ENCODE measurements around the gene TTC19. TPM values are rescaled to one million over a fixed set of nuclear protein-coding genes. Genes with fewer than 3 reads are reported as not detected.

Gene TTC19
- total and polyA plus RNA-seq, 8 donors, result 11.4 to 27.9 (median 19.3) TPM

DNA sequence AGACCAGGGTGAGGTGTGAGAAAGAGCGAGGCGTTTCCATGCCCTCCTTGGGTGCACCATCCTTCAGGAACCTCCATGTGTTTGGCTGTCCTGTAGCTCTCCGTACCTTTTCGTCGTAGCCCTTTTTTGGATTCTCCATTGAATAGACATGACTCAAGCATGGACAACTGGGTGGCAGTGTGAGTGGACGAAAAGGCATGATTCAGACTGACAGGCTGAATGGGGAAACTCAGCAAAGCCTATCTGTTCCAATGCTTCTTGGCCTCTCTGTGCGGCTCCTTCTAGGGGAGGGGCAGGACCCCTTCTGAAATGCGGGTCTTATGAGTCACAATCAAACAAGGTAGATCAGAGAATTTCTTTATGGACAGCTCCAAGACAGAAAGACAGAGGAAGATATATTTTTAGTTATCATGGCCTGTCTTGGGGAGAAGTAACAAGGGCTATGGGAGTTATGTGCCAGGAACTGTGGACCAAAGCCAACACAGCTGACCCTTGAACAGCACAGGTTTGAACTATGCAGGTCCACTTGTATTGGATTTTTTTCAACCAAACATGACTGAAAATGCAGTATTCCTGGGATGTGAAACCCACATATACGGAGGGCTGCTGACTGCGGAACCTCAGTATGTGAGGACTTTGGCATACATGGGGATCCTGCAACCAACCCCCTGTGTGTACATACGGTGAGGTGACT, 31.8 kb upstream of the TTC19 start:
- 87% methylated on average over 11 of the region's 11 CpGs for WGBS, 2 donors
- H3K27ac ChIP-seq, result no peak overlapping the region
- no peak for DNase-seq
- no peak for ATAC-seq
- intact Hi-C loops (cut with DNase I), result no loop called here
- no peaks in the 10 kb centered on the region for H3K27me3 ChIP-seq
- no peaks in the 10 kb centered on the region for H3K36me3 ChIP-seq
- H3K4me1 ChIP-seq, result peaks cover 0 to 4% (median 0%) of the 10 kb centered on the region in 3 donors
- H3K4me3 ChIP-seq, result no peak overlapping the region
- no peaks in the 10 kb centered on the region for H3K9me3 ChIP-seq
- TF ChIP-seq, protein P1, sequence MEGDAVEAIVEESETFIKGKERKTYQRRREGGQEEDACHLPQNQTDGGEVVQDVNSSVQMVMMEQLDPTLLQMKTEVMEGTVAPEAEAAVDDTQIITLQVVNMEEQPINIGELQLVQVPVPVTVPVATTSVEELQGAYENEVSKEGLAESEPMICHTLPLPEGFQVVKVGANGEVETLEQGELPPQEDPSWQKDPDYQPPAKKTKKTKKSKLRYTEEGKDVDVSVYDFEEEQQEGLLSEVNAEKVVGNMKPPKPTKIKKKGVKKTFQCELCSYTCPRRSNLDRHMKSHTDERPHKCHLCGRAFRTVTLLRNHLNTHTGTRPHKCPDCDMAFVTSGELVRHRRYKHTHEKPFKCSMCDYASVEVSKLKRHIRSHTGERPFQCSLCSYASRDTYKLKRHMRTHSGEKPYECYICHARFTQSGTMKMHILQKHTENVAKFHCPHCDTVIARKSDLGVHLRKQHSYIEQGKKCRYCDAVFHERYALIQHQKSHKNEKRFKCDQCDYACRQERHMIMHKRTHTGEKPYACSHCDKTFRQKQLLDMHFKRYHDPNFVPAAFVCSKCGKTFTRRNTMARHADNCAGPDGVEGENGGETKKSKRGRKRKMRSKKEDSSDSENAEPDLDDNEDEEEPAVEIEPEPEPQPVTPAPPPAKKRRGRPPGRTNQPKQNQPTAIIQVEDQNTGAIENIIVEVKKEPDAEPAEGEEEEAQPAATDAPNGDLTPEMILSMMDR (IDR thresholded peaks at IDR 0.05), result no peak
- FAIRE-seq, result no peak

DNA sequence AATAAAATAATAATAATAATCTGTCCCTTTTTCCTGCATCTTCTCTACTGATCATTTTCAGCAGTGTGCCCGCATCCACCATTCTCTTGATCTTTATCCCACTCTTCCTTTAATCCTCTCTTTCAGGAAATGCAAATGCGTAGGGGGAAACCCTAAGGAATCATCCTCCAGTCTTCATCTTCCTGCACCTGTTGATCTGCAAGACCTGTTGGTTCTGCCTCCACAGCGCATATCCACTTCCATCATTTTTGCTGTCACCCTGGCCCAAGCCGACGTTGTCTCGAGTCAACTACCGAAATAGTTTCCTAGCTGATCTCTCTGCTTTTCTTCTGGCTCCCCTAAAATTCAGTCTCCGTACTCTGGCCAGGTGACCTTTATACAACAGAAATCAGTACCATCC, 30.2 kb upstream of the TTC19 start:
- no peak overlapping the region for H3K27ac ChIP-seq
- WGBS, 2 donors, result 93 to 97% methylated on average over 8 of the region's 8 CpGs
- H3K4me1 ChIP-seq, result peaks cover 0 to 4% (median 0%) of the 10 kb centered on the region in 3 donors
- no peaks in the 10 kb centered on the region for H3K27me3 ChIP-seq
- TF ChIP-seq, protein P1 (IDR thresholded peaks at IDR 0.05), result no peak
- ATAC-seq (no peak), DNase-seq (no peak), FAIRE-seq (no peak)
- no peaks in the 10 kb centered on the region for H3K9me3 ChIP-seq
- no peak overlapping the region for H3K4me3 ChIP-seq
- intact Hi-C loops (cut with DNase I), result no loop called here
- H3K36me3 ChIP-seq, result no peaks in the 10 kb centered on the region

DNA sequence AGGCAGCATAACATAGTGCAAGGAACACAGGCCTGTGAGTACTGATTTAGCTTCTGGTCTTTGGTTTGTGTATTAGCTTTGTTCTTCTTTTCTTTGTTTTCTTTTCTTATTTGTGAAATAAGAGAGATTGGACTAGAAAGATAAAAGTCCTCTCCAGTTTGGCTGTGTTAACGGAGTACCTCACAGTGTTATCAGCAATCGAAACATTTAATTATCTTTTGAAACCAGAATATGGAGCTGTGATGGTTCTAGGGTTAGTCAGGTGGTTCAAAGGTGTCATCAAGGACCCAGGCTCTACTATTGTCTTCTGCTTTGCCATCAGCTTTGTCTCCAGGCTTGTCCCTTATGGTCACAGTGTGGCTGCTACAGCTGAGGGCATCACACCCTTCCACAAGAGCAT, 29.1 kb upstream of the TTC19 start:
- H3K27me3 ChIP-seq, result no peaks in the 10 kb centered on the region
- H3K27ac ChIP-seq, result no peak overlapping the region
- WGBS, 2 donors, result 65 to 70% methylated on average over 2 of the region's 2 CpGs
- H3K4me1 ChIP-seq, result peaks cover 0 to 4% (median 0%) of the 10 kb centered on the region in 3 donors
- FAIRE-seq, result no peak
- no peak for DNase-seq
- intact Hi-C loops (cut with DNase I), result no loop called here
- no peaks in the 10 kb centered on the region for H3K9me3 ChIP-seq
- H3K36me3 ChIP-seq, result no peaks in the 10 kb centered on the region
- no peak for ATAC-seq
- TF ChIP-seq, protein P1 (IDR thresholded peaks at IDR 0.05), result no peak
- H3K4me3 ChIP-seq, result no peak overlapping the region

DNA sequence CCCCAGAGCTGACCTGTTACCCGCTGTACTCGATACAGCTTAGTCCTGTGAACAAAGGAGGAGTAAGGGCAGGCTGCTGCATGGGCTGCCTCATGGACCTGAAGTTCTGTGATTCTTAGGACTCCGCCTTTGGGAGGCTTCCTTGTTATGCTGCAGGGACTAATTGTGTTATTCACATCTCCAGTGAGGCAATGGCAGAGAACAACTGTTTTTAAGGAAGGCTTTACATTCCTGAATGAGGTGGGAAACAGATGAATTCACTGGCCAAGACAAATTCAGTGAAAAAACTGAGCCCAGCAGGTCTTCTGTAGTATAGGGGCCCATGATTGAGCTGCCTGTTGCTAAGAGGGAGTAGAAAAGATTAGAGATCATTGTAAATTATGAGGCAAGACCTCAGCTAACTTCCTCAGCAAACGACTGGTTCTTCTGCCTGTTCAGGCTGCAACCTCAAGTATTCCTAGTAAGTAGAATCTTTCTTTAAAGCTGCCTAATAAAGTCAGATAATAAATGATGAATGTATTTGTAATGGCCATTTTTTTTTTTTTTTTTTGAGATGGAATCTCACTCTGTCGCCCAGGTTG, 28.4 kb upstream of the TTC19 start:
- no peaks in the 10 kb centered on the region for H3K27me3 ChIP-seq

More for the DNA sequence above, 28.4 kb upstream of the TTC19 start:
- DNase-seq (no peak), ATAC-seq (no peak), FAIRE-seq (no peak)
- TF ChIP-seq, protein P1 (IDR thresholded peaks at IDR 0.05), result no peak
- WGBS, 2 donors, result 66 to 79% methylated on average over 5 of the region's 5 CpGs
- Histone ChIP-seq H3K4me1 (peaks cover 0 to 4% (median 0%) of the 10 kb centered on the region in 3 donors), H3K9me3 (no peaks in the 10 kb centered on the region), H3K4me3 (no peak overlapping the region), H3K27ac (no peak overlapping the region), H3K36me3 (no peaks in the 10 kb centered on the region)
- intact Hi-C loops (cut with DNase I), result no loop called here

Measured in pancreas (tissue), 10 donors.